ENCODE data around the gene NISCH.
A peak's percentile ranks its signal among the peaks of the same experiment; 100 is the strongest.

NISCH gene

DNA sequence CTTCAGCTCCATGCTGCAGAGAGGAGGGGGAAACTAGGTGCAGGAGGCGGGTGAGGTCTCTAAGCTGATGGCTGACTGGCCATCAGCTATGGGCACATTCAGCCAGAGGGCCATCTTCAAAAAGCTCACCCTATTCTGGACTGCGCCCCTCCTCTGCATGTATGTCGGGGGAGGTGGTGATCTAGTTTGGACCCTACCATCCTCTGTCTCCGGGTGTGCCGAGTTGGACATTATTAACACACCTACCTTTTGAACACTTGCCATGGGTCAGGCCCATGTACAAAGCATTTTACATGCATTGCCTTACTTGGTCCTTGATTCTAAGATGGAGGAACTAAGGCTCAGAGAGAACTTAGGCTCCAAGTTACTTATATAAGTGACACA is 1.4 kb downstream of the NISCH start:
- H3K27me3 ChIP-seq (ENCODE audit: insufficient read depth, low read length), result no peaks in the 10 kb centered on the region
- H2BK5ac ChIP-seq (ENCODE audit: low read depth, low read length, poor library complexity), result no peak overlapping the region
- H3K9me3 ChIP-seq (ENCODE audit: insufficient read depth, low read depth, low read length), result no peaks in the 10 kb centered on the region
- H4K8ac ChIP-seq (ENCODE audit: low read depth, low read length), result peak overlapping the region; percentile 5
- peaks cover 12% of the 10 kb centered on the region for H3K79me2 ChIP-seq (ENCODE audit: control insufficient read depth, insufficient read depth, low read length, poor library complexity)
- no peak overlapping the region for H2BK120ac ChIP-seq (ENCODE audit: insufficient read depth, low read length, poor library complexity)
- H3K4me2 ChIP-seq (ENCODE audit: low read length), result peak overlapping the region; percentile 90
- H3K4ac ChIP-seq (ENCODE audit: low read depth, low read length), result peak overlapping the region; percentile 8
- DNase-seq, result no peak
- peak overlapping the region; percentile 93 for H3K4me3 ChIP-seq (ENCODE audit: low read depth, low read length)
- no peak overlapping the region for H3K23ac ChIP-seq (ENCODE audit: low read length)
- H4K12ac ChIP-seq (ENCODE audit: low read depth, low read length), result no peak overlapping the region
- no CpG with 5 or more reads among the region's 5 CpGs for WGBS (ENCODE audit: extremely low coverage, insufficient coverage, insufficient read length)
- H3K79me1 ChIP-seq (ENCODE audit: low read length), result peaks cover 9% of the 10 kb centered on the region
- H2AFZ ChIP-seq (ENCODE audit: insufficient read depth, low read length, poor library complexity), result no peak overlapping the region
- H2BK12ac ChIP-seq (ENCODE audit: low read length), result no peak overlapping the region
- H3K27ac ChIP-seq (ENCODE audit: low read depth, low read length), result no peak overlapping the region
- peak overlapping the region; percentile 90 for H4K91ac ChIP-seq (ENCODE audit: low read depth, low read length)
- peaks cover 22 to 30% of the 10 kb centered on the region in 2 experiments for H3K36me3 ChIP-seq (ENCODE audit: control insufficient read depth in 1 of 2, insufficient read depth in 2 of 2, low read length in 2 of 2)
- H3K14ac ChIP-seq (ENCODE audit: low read length), result peak overlapping the region; percentile 40
- H3K18ac ChIP-seq (ENCODE audit: low read length), result no peak overlapping the region
- peaks cover 27 to 28% of the 10 kb centered on the region in 2 experiments for H3K4me1 ChIP-seq (ENCODE audit: control insufficient read depth in 1 of 2, insufficient read depth in 2 of 2, low read length in 2 of 2)
- H3K9ac ChIP-seq (ENCODE audit: low read length), result no peak overlapping the region
- no peak overlapping the region for H2AK5ac ChIP-seq (ENCODE audit: low read length)

DNA sequence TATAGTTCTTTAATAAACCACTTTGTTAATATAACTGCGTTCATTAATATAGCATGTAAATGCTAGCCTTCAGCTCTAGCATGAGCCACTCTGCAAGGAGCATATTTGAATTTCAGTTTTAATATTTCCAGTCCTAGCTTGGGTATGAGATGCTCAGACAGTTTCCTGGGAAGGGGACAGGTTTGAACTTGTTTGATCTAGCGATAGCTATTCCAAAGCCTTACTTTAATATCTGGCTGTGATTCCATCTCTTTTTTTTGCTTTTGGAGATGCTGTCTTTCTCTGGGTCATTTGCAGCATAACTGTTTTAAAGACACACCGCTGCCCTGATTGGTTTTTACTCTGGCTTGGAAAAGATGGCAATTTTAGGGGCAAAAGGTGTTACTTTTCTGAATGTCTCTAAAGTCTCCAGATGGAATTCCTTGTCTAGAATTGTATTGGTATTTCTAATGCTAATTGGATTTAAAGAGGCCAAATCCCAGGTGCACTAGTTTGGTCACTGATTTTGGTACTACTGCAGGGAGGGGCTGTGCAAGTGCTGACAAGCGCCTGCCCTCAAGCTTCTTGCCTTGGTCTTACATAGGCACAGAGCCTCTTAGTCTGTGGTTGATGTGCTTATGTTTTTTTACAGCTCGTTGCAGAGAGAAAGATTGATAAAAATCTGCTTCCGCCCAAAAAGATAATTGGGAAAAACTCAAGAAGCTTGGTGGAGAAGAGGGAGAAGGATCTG is 2.8 kb downstream of the NISCH start:
- H3K23ac ChIP-seq (ENCODE audit: low read length), result no peak overlapping the region
- DNase-seq, result no peak
- peaks cover 12% of the 10 kb centered on the region for H3K79me2 ChIP-seq (ENCODE audit: control insufficient read depth, insufficient read depth, low read length, poor library complexity)
- H3K18ac ChIP-seq (ENCODE audit: low read length), result no peak overlapping the region
- no peak overlapping the region for H4K91ac ChIP-seq (ENCODE audit: low read depth, low read length)
- no peak overlapping the region for H4K8ac ChIP-seq (ENCODE audit: low read depth, low read length)
- no peak overlapping the region for H3K4me2 ChIP-seq (ENCODE audit: low read length)
- no peak overlapping the region for H3K27ac ChIP-seq (ENCODE audit: low read depth, low read length)
- no peak overlapping the region for H2AK5ac ChIP-seq (ENCODE audit: low read length)
- no peak overlapping the region for H3K9ac ChIP-seq (ENCODE audit: low read length)
- no peak overlapping the region for H3K14ac ChIP-seq (ENCODE audit: low read length)
- H3K36me3 ChIP-seq (ENCODE audit: control insufficient read depth in 1 of 2, insufficient read depth in 2 of 2, low read length in 2 of 2), result peaks cover 24 to 34% of the 10 kb centered on the region in 2 experiments
- no peak overlapping the region for H3K4me3 ChIP-seq (ENCODE audit: low read depth, low read length)
- no peaks in the 10 kb centered on the region for H3K27me3 ChIP-seq (ENCODE audit: insufficient read depth, low read length)
- no peak overlapping the region for H2BK5ac ChIP-seq (ENCODE audit: low read depth, low read length, poor library complexity)
- no CpG with 5 or more reads among the region's 6 CpGs for WGBS (ENCODE audit: extremely low coverage, insufficient coverage, insufficient read length)
- no peak overlapping the region for H2BK12ac ChIP-seq (ENCODE audit: low read length)
- H3K9me3 ChIP-seq (ENCODE audit: insufficient read depth, low read depth, low read length), result no peaks in the 10 kb centered on the region
- H2AFZ ChIP-seq (ENCODE audit: insufficient read depth, low read length, poor library complexity), result no peak overlapping the region
- H3K4ac ChIP-seq (ENCODE audit: low read depth, low read length), result no peak overlapping the region
- peaks cover 9% of the 10 kb centered on the region for H3K79me1 ChIP-seq (ENCODE audit: low read length)
- no peak overlapping the region for H2BK120ac ChIP-seq (ENCODE audit: insufficient read depth, low read length, poor library complexity)
- H3K4me1 ChIP-seq (ENCODE audit: control insufficient read depth in 1 of 2, insufficient read depth in 2 of 2, low read length in 2 of 2), result peaks cover 27 to 28% of the 10 kb centered on the region in 2 experiments
- no peak overlapping the region for H4K12ac ChIP-seq (ENCODE audit: low read depth, low read length)

DNA sequence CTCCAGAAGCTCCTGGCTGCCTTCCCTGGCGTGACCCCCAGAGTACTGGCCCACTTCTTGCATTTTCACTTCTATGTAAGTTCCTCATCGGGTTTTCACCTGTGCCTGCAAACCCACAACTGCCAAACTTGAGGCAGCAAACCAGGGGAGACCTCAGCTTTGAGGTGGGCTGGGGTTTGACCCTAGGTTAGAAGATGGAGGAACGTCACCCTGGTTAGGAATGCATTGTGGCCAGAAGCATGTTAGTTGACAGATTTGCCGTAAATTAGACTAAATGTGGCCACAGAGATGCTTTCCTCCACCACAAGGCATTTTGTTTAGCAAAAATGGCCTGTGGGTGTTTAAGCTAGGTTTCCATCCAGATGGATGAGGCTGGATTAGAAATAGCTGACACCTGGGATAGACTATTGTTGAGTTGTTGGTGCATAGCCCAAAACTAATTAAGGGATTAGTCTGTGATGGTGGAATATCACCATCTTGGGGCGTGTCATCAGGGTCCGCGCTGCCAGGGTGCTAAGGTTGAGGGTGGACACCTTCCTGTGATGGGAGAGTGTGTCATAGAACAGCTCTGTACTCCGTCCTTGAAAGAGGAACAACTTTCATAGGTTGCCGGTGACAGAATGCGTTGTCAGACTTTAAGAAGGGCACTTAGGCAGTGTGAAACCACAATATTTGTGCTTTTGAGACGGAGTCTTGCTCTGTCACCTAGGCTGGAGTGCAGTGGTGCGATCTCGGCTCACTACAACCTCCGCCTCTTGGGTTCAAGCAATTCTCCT is 3.6 kb downstream of the NISCH start:
- H3K4ac ChIP-seq (ENCODE audit: low read depth, low read length), result no peak overlapping the region
- H3K36me3 ChIP-seq (ENCODE audit: control insufficient read depth in 1 of 2, insufficient read depth in 2 of 2, low read length in 2 of 2), result peaks cover 27 to 34% of the 10 kb centered on the region in 2 experiments
- H3K27ac ChIP-seq (ENCODE audit: low read depth, low read length), result no peak overlapping the region
- no CpG with 5 or more reads among the region's 14 CpGs for WGBS (ENCODE audit: extremely low coverage, insufficient coverage, insufficient read length)
- peaks cover 12% of the 10 kb centered on the region for H3K79me2 ChIP-seq (ENCODE audit: control insufficient read depth, insufficient read depth, low read length, poor library complexity)
- H3K9me3 ChIP-seq (ENCODE audit: insufficient read depth, low read depth, low read length), result no peaks in the 10 kb centered on the region
- H3K79me1 ChIP-seq (ENCODE audit: low read length), result peaks cover 9% of the 10 kb centered on the region
- H2BK120ac ChIP-seq (ENCODE audit: insufficient read depth, low read length, poor library complexity), result no peak overlapping the region
- no peak overlapping the region for H2BK5ac ChIP-seq (ENCODE audit: low read depth, low read length, poor library complexity)
- H3K27me3 ChIP-seq (ENCODE audit: insufficient read depth, low read length), result no peaks in the 10 kb centered on the region
- no peak overlapping the region for H3K9ac ChIP-seq (ENCODE audit: low read length)
- no peak overlapping the region for H3K14ac ChIP-seq (ENCODE audit: low read length)
- H2AFZ ChIP-seq (ENCODE audit: insufficient read depth, low read length, poor library complexity), result no peak overlapping the region
- peaks cover 21 to 22% of the 10 kb centered on the region in 2 experiments for H3K4me1 ChIP-seq (ENCODE audit: control insufficient read depth in 1 of 2, insufficient read depth in 2 of 2, low read length in 2 of 2)
- no peak overlapping the region for H3K4me2 ChIP-seq (ENCODE audit: low read length)
- no peak overlapping the region for H3K4me3 ChIP-seq (ENCODE audit: low read depth, low read length)
- no peak overlapping the region for H4K8ac ChIP-seq (ENCODE audit: low read depth, low read length)
- no peak overlapping the region for H4K91ac ChIP-seq (ENCODE audit: low read depth, low read length)
- H4K12ac ChIP-seq (ENCODE audit: low read depth, low read length), result no peak overlapping the region
- no peak overlapping the region for H2AK5ac ChIP-seq (ENCODE audit: low read length)
- H2BK12ac ChIP-seq (ENCODE audit: low read length), result no peak overlapping the region
- H3K18ac ChIP-seq (ENCODE audit: low read length), result no peak overlapping the region
- no peak for DNase-seq
- no peak overlapping the region for H3K23ac ChIP-seq (ENCODE audit: low read length)

DNA sequence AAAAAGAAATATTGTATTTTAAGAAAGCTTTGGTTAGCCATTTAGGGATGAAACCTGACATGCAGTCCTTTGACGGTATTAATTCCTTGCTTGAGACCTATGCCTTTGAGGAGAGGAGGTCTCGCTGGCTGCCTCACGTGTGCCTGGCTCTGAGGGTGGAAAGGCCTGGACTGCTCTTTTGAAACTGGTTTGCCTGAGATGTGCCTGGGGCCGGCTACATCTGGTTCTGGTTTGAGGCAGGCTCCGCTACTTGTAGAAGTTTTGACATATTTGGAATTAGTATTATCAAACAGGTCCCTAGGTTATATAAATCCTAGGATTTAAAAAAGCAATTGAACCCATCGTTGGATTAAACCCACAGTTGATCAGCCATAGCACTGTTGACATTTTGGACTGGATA is 6.5 kb downstream of the NISCH start:
- Histone ChIP-seq H3K23ac (ENCODE audit: low read length) (no peak overlapping the region), H2BK12ac (ENCODE audit: low read length) (no peak overlapping the region), H2BK120ac (ENCODE audit: insufficient read depth, low read length, poor library complexity) (no peak overlapping the region), H3K79me1 (ENCODE audit: low read length) (no peaks in the 10 kb centered on the region), H3K27ac (ENCODE audit: low read depth, low read length) (no peak overlapping the region), H4K8ac (ENCODE audit: low read depth, low read length) (no peak overlapping the region), H3K4me2 (ENCODE audit: low read length) (no peak overlapping the region), H3K18ac (ENCODE audit: low read length) (no peak overlapping the region), H3K9me3 (ENCODE audit: insufficient read depth, low read depth, low read length) (no peaks in the 10 kb centered on the region), H2AFZ (ENCODE audit: insufficient read depth, low read length, poor library complexity) (no peak overlapping the region), H3K4me1 (ENCODE audit: control insufficient read depth in 1 of 2, insufficient read depth in 2 of 2, low read length in 2 of 2) (peaks cover 4 to 5% of the 10 kb centered on the region in 2 experiments), H2AK5ac (ENCODE audit: low read length) (no peak overlapping the region), H3K79me2 (ENCODE audit: control insufficient read depth, insufficient read depth, low read length, poor library complexity) (no peaks in the 10 kb centered on the region), H3K4ac (ENCODE audit: low read depth, low read length) (no peak overlapping the region), H2BK5ac (ENCODE audit: low read depth, low read length, poor library complexity) (no peak overlapping the region), H3K9ac (ENCODE audit: low read length) (no peak overlapping the region), H3K4me3 (ENCODE audit: low read depth, low read length) (no peak overlapping the region), H3K27me3 (ENCODE audit: insufficient read depth, low read length) (no peaks in the 10 kb centered on the region), H4K91ac (ENCODE audit: low read depth, low read length) (no peak overlapping the region), H4K12ac (ENCODE audit: low read depth, low read length) (no peak overlapping the region), H3K14ac (ENCODE audit: low read length) (no peak overlapping the region), H3K36me3 (ENCODE audit: control insufficient read depth in 1 of 2, insufficient read depth in 2 of 2, low read length in 2 of 2) (peaks cover 45 to 48% of the 10 kb centered on the region in 2 experiments)
- DNase-seq, result no peak
- no CpG with 5 or more reads among the region's 6 CpGs for WGBS (ENCODE audit: extremely low coverage, insufficient coverage, insufficient read length)
